HEK293 (cell line): ENCODE measurements around the gene FBXO3.
"Not testable (repeated sequence)": the region's sequence is repeated elsewhere in the genome, so short reads cannot be mapped to it uniquely, and the experiment has no call there.

Source experiments
- CTCF ChIP-seq: fragments of 450-650 bp; formaldehyde crosslinking; IDR thresholded peaks from 2 replicates; pipeline ENCODE4 v1.5.1; 2016; ENCODE audit warnings: missing biosample characterization, missing genetic modification characterization
- FEZF1 ChIP-seq: fragments of 450-650 bp; formaldehyde crosslinking; IDR thresholded peaks from 2 replicates; pipeline ENCODE4 v1.5.1; 2016; ENCODE audit warnings: missing biosample characterization, missing genetic modification characterization
- MEIS1 ChIP-seq: sonication (generic); formaldehyde crosslinking; IDR thresholded peaks from 2 replicates; pipeline ENCODE4 v1.8.1; 2022; ENCODE audit warnings: missing genetic modification reagents, mild to moderate bottlenecking, borderline replicate concordance
- MZF1 ChIP-seq: fragments of 450-650 bp; formaldehyde crosslinking; IDR thresholded peaks from 2 replicates; pipeline ENCODE4 v1.5.1; 2017; ENCODE audit warnings: missing biosample characterization, missing genetic modification characterization, borderline replicate concordance
- ZNF24 ChIP-seq: fragments of 450-650 bp; formaldehyde crosslinking; IDR thresholded peaks from 2 replicates; pipeline ENCODE4 v1.5.1; 2016; ENCODE audit warnings: missing biosample characterization, missing genetic modification characterization
- ZNF529 ChIP-seq: fragments of 450-650 bp; formaldehyde crosslinking; IDR thresholded peaks from 2 replicates; pipeline ENCODE4 v1.5.1; 2017; ENCODE audit warnings: missing genetic modification characterization, missing biosample characterization; ENCODE audit not compliant: insufficient replicate concordance
- ZNF664 ChIP-seq: fragments of 450-650 bp; formaldehyde crosslinking; IDR thresholded peaks from 2 replicates; pipeline ENCODE4 v1.5.1; 2016; ENCODE audit warnings: missing biosample characterization, missing genetic modification characterization
- ZNF747 ChIP-seq: fragments of 450-650 bp; formaldehyde crosslinking; IDR thresholded peaks from 2 replicates; pipeline ENCODE4 v1.5.1; 2016; ENCODE audit warnings: missing biosample characterization, missing genetic modification characterization
- TF ChIP-seq, protein P1 (sequence below): fragments of 450-650 bp; formaldehyde crosslinking; IDR thresholded peaks from 2 replicates; pipeline ENCODE4 v1.5.1; 2016; ENCODE audit warnings: missing biosample characterization, missing genetic modification characterization

GRCh38 chr11:33788095-33788494, 13.8 kb upstream of the FBXO3 start:
- not testable (repeated sequence) for TF ChIP-seq FEZF1 (tag by site-specific recombination); ZNF664; MZF1; CTCF (tag by site-specific recombination); MEIS1 (CRISPR knock-in tag); ZNF529 (tag by site-specific recombination); ZNF747 (tag by site-specific recombination); ZNF24 (tag by site-specific recombination)
- TF ChIP-seq, protein P1, sequence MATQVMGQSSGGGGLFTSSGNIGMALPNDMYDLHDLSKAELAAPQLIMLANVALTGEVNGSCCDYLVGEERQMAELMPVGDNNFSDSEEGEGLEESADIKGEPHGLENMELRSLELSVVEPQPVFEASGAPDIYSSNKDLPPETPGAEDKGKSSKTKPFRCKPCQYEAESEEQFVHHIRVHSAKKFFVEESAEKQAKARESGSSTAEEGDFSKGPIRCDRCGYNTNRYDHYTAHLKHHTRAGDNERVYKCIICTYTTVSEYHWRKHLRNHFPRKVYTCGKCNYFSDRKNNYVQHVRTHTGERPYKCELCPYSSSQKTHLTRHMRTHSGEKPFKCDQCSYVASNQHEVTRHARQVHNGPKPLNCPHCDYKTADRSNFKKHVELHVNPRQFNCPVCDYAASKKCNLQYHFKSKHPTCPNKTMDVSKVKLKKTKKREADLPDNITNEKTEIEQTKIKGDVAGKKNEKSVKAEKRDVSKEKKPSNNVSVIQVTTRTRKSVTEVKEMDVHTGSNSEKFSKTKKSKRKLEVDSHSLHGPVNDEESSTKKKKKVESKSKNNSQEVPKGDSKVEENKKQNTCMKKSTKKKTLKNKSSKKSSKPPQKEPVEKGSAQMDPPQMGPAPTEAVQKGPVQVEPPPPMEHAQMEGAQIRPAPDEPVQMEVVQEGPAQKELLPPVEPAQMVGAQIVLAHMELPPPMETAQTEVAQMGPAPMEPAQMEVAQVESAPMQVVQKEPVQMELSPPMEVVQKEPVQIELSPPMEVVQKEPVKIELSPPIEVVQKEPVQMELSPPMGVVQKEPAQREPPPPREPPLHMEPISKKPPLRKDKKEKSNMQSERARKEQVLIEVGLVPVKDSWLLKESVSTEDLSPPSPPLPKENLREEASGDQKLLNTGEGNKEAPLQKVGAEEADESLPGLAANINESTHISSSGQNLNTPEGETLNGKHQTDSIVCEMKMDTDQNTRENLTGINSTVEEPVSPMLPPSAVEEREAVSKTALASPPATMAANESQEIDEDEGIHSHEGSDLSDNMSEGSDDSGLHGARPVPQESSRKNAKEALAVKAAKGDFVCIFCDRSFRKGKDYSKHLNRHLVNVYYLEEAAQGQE (tag by site-specific recombination) = not testable (repeated sequence)
